ENCODE results near the gene PREP.

PREP gene

DNA sequence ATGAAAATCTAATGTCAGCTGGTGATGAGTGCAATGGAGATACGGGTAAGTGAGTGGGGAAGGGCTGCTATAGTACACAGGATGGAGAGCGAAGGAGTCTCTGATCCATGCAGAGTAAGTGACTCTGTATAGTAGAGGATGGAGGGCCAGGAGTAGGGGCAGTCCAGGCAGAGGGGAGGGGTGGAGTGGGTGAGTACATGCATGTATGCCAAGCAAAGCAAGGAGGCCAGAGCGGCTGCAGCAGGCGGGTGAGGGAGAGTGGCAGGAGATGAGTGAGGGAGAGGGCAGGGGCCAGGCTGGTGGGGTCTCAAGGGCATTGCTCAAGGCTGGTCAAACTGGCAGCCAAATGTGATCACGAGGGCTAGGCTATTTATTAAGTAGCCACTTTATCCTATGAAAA is 94.0 kb downstream of the PREP start:
- DNase-seq (ENCODE audit: low read depth in 2 of 2) = no peak

DNA sequence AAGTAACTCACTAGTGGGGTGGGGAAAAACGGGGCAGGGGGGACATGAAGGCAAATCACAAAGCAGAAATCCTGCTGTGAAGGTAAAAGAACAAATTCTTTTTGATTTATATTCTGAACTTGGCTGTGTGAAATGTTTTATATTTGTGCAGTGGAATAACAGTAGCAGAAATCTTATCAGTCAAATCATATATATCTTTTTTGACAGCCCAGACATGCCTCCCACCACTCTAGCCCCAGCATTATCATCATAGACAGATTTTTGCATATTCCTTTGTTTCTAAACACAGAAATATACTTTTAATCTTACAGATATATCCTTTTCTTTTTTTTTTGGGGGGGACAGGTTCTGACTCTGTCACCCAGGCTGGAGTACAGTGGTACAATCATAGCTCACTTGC is 97.4 kb downstream of the PREP start:
- no peak for DNase-seq (ENCODE audit: low read depth in 2 of 2)

DNA sequence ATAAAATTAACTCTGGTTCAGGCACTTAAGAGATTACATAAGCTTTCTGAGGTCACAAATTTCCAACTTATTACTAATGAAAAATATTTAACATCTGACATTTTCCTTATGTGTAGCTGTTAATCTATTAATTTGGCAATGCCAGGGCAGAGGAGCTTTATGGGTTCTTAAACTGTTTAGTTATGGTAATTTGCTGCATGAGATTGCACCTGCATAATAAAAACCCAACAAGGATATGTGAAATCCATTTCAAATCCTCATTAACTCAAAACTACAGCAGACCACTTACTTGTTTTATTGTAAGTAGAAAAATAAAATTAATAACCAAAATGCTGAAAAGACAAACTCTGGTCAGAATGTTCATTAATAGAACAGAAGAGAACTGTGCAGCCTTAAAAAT is 98.1 kb downstream of the PREP start:
- no peak for DNase-seq (ENCODE audit: low read depth in 2 of 2)

DNA sequence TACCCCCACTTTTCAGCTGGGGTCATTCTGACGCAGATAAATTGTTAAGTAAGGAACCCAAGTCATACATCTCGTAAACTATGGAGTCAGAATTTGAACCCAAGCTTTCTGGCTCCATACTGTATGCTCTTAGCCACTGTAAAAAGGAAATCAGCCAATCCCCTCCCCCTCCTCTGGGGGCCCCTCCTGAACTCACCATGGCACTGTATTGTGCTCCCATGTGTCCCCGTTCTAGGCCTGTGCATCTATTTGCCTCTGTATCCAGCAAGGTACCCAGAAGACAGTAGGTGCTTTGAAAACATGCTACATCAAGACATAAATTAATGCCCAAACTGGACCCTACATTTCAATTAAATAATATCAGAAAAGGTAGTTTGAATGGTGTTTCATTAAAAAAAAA is 98.5 kb downstream of the PREP start:
- no peak for DNase-seq (ENCODE audit: low read depth in 2 of 2)

DNA sequence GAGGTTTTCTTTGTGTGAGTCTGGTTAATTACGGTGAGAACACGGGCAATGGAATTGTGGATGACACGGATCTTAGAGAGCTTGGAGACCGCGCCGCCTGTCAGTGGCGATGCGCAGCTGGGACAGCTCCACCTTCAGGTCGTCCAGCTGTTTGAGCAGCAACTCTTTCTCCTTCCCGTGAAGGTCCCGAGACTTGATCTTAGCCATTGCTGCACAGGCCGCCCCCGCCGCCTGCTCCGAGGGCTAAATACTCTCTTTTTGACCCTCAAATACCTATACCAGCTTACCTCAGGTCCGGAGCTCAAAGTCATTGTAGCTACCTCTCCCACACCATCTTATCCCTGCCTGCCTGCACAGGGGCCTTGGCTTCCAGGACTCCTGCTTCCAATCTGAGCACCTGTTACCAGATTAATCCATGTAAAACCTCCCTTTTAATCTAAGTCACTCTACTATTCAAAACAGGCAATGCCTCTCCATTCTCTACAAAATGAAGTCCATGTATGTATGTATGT is 100.2 kb downstream of the PREP start:
- DNase-seq (ENCODE audit: low read depth in 2 of 2) = no peak

DNA sequence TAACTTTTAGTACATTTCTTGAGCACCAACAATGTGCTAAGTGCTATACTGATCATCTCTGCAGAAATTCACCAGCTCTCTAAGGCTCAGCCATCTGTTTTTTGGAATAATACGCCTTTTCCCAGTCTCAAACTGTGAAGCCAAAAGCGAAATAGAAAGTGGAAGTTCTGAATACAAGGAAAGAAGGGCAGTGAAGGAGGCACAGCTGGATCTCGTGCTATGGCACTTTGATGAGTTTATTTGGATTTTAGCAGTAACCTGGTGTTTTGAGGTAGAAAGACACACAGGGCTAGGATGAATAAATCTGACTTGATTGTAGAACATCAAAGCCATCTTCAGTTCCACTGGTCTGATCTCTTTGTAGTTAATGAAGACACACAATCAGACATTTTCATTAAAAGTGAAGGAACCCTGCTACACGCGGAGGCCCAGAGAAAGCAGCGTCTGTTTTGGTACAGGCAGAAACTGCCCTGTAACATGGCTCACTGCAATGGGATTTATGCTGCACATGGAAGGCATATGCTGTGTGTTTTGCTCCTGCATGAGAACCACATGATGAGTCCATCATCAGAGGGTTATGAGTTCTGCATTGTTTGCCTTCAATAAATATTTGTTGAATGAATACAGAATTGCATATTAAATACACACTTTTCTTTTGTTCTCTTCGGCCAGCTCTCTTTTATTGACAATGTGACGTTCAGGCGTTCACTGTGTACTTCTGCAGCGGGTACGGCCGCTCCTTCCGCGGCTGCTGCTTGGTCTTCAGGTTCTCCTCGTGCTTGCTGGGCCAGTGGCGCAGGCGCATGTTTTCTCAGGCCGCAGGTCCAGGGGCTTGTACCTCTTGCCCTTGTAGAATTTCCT is 100.9 kb downstream of the PREP start:
- DNase-seq (ENCODE audit: low read depth in 2 of 2) = no peak

DNA sequence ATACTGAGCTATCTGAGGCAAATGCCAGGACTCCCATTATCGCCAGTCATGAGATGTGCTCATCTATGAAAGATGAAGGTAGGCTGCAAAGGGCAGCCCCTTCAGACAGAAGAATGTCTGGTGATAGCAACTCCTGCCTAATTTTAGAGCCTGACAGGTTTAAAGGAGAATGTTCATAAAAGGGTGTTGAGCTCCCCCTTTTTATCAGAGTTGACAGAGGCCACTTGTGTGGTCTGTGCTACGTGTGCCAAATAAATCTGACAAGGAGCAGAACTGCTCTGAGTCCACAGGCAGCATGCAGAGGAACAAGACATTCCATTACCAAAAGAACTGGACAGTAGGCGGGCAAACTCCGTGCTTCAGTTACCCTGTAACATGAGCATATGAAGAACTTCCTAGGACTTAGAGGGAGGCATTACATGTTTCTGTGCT is 101.8 kb downstream of the PREP start:
- no peak for DNase-seq (ENCODE audit: low read depth in 2 of 2)

DNA sequence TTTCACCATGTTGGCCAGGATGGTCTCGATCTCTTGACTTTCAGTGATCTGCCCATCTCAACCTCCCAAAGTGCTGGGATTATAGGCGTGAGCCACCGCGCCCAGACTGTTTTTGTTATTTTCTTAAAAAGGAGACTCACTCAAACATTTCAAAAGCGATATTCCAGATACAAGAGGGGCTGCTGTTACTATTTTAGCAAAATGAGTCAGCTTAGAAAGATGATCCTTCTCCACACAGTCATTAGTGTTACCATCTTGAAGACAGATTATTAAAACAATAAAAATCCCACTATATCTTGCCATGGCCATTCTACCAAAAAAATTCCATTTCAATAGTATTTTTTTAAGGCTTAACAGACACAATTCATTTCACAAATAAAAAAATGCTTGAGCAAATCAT is 102.8 kb downstream of the PREP start:
- peak in 1 of 2 experiments; percentile 20 for DNase-seq (ENCODE audit: low read depth in 2 of 2)

DNA sequence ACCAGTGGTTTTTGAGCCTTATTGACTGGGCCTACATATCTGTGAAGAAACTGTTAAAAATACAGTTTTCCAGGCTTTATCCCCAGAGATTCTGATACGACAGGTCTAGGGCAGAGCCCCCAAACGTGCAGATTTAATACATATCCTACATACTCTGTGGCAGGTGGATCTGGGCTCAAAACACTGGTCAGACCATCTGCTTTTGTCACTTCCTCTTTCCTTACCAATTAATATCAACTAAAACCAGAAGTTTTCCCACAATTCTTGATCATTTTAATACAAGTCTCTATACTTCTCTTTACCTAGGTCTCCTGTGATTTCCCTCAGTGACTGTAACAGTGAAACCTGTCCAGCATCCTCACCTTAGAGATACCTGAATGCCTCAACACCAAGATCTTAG is 108.8 kb downstream of the PREP start:
- DNase-seq (ENCODE audit: low read depth in 2 of 2) = no peak

DNA sequence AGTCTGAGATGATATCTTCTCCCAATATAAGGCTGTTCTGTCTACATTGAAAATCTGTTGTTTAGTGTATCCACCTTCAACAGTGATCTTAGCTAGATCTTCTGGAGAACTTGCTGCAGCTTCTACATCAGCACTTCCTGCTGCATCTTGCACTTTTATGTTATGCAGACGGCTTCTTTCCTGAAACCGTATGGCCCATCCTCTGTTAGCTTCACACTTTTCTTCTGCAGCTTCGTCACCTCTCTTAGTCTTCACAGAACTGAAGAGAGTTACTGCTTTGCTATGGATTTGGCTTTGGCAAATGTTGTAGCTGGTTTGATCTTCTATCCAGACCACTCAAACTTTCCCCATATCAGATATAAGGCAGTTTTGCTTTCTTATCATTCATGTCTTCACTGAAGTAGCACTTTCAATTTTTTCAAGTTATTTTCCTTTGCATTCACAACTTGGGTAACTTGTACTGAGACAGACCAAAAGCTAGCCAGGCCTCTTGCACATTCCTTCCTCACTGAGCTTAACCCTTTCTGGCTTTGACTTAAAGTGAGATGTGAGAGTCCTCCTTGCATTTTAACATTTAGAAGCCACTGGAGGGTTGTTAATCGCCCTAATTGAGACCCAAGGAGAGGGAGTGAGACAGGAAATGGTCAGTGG is 110.1 kb downstream of the PREP start:
- DNase-seq (ENCODE audit: low read depth in 2 of 2) = no peak

DNA sequence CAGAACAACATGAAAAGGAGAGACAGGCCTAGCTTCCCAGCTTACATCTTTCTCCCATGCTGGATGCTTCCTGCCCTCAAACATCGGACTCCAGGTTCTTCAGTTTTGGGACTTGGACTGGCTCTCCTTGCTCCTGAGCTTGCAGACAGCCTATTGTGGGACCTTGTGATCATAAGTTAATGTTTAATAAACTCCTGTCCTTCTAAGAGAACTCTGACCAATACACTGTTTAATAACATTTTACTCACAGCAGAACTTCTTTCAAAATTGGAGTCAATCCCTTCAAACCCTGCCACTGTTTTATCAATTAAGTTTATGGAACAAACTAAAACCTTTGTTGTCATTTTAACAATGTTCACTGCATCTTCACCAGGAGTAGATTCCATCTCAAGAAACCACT is 111.4 kb downstream of the PREP start:
- DNase-seq (ENCODE audit: low read depth in 2 of 2) = no peak

DNA sequence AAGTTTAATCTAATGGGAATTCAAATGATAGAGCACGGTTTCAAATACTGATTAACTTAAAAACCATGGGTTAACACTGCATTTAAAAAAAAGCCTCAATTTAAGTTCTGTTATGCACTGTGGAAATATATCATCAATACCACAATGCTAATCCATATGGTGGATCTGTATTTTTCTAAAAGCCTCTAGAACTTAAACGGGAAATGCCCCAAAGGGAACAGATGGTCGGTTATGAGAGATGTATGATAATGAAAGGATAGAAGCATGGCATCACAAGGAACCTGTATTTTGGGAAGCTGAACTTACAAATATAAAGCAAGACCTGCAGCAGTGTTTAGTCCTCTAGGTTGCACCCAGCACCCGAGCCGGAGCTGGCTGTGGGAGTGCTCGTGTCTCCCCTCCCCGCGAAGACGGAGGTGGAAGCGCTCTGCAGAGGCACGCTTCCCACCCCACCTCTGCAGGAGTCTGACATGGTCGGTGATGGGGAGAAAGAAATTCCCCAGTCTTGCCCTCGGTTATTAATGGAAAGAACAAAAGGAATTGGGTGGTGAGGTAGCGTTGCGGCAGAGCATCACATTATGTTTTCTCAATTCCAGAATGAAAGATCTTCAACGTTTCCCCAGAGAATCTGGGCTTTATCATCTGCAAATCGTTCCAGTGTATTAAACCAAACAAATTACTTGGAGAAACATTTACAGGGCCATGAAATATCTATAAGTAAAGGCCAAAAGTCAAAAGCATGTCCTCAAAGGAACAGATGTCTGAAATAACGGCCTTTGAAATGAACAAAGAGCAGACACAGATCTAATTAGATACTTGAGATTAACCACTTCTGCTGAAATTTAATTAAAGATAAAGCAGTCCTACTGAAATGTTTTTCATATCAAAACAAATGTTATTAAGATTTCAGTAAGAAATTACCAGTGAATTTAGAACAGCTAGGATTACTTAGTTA is 120.0 kb downstream of the PREP start:
- no peak for DNase-seq (ENCODE audit: low read depth in 2 of 2)

DNA sequence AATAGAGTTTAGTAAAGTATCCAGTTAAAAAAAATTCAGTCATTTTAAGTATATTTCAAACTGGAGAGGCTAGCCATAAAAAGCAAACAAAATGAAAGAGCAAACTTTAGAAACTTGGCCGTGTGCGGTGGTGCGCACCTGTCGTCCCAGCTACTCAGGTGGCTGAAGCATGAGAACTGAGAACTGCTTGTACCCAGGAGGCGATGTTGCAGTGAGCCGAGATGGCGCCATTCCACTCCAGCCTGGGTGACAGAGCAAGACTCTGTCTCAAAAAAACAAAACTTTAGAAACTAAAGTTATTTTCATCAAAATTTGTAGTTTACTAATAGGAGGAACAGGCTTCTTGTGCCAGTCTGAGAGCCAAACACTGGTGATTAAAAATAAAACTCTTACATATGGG is 122.8 kb downstream of the PREP start:
- no peak for DNase-seq (ENCODE audit: low read depth in 2 of 2)

DNA sequence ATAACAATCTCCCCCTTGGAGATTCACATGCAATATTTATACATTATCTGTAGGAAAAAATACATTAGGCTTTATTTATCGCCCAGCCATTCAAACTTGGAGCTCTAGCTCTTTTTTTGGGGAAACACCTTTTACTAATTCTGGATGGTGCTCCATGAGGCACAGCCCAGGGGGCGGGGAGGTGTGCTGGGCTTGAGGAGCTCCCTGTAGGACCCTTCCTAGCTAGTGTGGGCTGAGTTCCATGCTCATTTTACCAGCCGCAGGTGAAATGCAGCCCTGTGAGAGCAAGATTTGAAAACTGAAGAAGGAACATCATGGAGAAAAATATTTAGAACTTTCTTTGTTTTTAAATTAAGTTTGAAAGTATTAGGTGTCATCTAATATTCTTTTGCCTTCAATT is 123.4 kb downstream of the PREP start:
- DNase-seq (ENCODE audit: low read depth in 2 of 2) = no peak

DNA sequence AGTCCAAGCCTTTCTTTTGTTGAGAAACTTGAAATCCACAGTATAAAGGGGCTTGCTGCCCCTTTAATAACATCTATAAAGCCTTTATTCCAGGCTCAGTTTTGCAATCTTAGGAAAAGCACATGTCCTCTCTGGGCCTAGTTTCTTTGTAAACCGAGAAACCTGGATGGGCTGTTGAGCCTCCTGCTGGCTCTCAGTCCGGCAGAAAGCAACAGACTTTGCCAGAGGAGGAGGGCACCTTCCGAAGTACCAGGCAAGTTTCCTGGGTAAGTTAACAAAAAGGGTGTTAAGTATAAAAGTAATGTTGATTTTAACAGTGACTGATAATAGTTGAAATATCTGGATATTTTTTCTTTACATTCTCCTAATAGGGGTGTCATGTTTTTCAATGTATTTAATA is 124.1 kb downstream of the PREP start:
- DNase-seq (ENCODE audit: low read depth in 2 of 2) = no peak

DNA sequence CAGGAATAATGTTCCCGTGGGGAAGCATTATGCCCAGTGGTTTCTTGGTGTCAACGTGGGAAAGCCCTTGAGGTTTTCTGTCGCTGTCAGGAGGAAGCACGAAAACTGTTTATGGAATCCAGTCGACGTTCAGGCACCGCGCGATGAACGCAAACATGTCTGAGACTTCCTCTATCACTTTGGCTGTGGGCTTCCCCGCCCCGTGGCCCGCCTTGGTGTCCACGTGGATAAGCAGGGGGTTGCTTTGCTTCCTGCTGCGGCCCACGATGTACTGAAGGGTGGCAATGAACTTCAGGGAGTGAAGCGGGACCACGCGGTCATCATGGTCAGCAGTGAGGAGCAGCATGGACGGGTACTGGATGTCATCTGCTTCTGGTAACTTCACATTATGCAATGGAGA is 124.8 kb downstream of the PREP start:
- DNase-seq (ENCODE audit: low read depth in 2 of 2) = no peak

DNA sequence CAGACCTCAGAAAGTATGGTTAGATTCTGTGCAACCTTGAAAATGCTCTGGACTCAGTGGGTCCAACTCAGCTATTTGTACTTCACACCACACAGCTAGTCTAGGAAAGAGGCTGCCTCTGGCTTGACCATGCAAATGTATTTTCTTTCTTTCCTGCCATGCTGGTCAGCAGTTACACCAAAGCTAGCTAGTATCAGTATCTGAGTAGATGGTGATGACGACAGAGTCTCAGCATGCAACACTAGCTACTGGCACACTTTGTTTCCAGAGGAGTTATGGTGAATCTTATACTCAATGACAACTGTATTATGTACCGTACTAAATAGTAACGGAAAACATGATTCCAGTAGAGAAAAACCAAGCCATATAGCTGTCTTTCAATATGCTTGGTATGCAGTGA is 126.5 kb downstream of the PREP start:
- no peak for DNase-seq (ENCODE audit: low read depth in 2 of 2)

DNA sequence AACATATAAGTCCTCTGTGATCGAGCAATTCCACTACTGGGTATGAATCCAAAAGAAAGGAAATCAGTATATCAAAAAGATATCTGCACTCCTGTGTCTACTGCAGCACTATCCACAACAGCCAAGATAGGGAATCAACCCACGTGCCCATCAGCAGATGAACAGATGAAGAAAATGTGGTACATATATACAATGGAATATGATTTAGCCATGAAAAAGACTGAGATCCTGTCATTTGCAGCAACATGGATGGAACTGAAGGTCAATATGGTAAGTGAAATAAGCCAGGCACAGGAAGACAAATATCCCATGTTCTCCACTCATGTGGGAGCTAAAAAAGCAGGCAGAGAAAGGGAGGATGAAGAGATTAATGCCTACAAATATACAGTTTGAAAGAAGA is 127.3 kb downstream of the PREP start:
- no peak for DNase-seq (ENCODE audit: low read depth in 2 of 2)

DNA sequence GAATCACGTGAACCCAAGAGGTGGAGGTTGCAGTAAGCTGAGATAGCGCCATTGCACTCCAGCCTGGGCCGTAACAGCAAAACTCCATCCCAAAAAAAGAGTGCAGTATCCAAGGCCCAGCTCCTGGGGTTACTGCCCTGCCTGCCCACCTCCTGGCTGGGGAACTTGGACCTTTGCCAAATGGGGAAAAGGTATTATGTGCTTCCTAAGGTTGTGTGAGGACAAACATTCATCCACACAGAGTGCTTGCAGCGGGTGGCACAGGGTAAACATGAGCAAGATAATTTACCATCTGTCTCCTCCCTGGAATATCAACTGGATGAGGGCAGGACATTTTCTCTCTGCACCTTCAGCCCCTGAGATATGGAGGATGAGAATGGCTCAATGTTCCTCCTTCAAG is 128.2 kb downstream of the PREP start:
- DNase-seq (ENCODE audit: low read depth in 2 of 2) = no peak

DNA sequence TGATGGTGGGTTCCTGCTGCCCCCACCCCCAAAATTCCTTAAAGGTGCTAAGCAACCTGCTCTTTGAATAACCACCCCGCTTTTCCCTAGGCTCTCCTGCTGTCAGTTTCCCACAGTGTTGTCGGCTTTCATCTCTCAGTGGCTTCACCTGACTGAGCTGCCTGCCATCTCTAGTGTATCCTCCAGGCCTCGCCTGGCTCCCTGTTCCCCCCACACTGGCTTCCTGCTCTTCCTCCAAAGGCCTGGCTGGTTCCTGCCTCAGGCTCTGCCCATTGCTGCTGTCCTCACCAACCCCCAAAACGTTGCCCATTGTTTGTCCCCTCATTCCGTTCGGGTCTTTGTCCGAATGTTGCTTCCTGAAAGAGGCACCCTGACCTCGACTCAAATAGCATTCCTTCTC is 129.3 kb downstream of the PREP start:
- DNase-seq (ENCODE audit: low read depth in 2 of 2) = no peak

DNA sequence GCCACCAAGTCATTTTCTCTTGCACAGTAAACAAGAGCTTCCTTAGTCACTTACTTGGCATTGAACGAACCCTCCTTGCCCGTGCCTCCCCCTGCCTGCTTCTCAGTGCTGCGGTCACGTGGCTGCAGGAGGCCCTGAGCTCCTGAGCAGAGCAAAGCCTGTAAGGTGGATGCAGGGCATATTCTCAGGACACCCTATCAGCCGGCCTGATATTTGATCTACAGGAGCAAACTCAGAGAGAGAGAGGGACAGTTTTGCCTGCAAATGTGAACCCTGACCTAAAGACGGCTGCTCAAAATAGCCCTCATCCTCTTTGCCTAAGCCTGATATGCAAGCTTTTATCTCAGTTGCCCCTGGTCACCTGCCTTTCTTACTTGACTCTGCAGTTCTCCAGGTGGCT is 130.1 kb downstream of the PREP start:
- no peak for DNase-seq (ENCODE audit: low read depth in 2 of 2)

DNA sequence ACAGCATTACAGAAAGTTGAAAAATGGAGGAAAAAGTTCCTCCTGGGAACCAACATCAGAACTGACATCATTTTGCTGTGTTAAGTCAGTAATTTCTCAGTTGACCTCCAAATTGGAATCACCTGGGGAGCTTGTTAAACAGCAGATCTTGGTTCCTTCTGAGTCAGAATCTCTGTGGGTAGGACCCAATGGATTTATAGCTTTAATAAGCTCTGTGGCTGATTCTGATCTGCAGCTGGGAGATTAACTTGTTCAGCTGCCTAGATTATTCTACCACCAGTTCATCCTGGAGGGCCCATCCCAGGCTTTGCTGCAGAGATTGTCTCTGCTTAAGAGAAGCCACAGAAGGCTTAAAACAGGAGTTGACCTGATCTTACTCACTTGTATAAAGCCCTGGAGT is 132.4 kb downstream of the PREP start:
- DNase-seq (ENCODE audit: low read depth in 2 of 2) = peak; percentile 58 to 60

All from fibroblast of skin of left biceps (primary cell).